T-cell (primary cell): ENCODE data around the gene PKHD1. TPM values are rescaled to one million over a fixed set of nuclear protein-coding genes. Genes with fewer than 3 reads are reported as not detected.

ENCODE experiments used
- ATAC-seq, 4 experiments: fragments of 200-7000 bp in 3 of 4; fragments of 150-1000 bp in 1 of 4; cut with Tn5 transposase; replicated peaks in 1 of 4; 1 replicate in 3 of 4; 2 replicates in 1 of 4; pipeline ENCODE4 v1.10.0; 2021; ENCODE audit warnings: moderate library complexity in 3 of 4, mild to moderate bottlenecking in 2 of 4, moderate number of reproducible peaks in 1 of 4
- CTCF ChIA-PET, 2 donors: fragments of 300-600 bp; sonication (Branson Sonifier 250); formaldehyde crosslinking; loops; one replicate each; lab custom pipeline; 2022; ENCODE audit warnings: antibody characterized with exemption in 2 of 2; lab: Charles Lee
- POLR2A ChIA-PET, 2 donors: fragments of 300-600 bp; sonication (Branson Sonifier 250); formaldehyde crosslinking; loops; one replicate each; lab custom pipeline; 2022; ENCODE audit warnings: antibody characterized with exemption in 2 of 2; lab: Charles Lee
- DNase-seq, 35 experiments: peaks; one replicate each; pipeline versions ENCODE4 v3.0.0 to v3.0.0-alpha.2; 2013 to 2023
- H3K27ac ChIP-seq: one replicate; pipeline ENCODE4 v1.5.1; 2013; ENCODE audit warnings: low read length
- H3K27me3 ChIP-seq, 2 experiments: replicated peaks in 1 of 2; 1 replicate in 1 of 2; 2 replicates in 1 of 2; pipeline versions ENCODE4 v1.6.1 to v1.7.0; 2013; ENCODE audit warnings: low read length in 1 of 2, mixed read lengths in 1 of 2; ENCODE audit not compliant: control insufficient read depth in 2 of 2, insufficient read depth in 2 of 2; ENCODE audit errors: extremely low read depth in 1 of 2
- H3K36me3 ChIP-seq, 2 donors: 1 replicate in 1 of 2; 2 replicates in 1 of 2; pipeline versions ENCODE4 v1.6.1 to v1.7.0; 2013; ENCODE audit warnings: low read length in 1 of 2; ENCODE audit not compliant: control insufficient read depth in 2 of 2, insufficient read depth in 1 of 2; ENCODE audit errors: extremely low read depth in 1 of 2
- H3K4me1 ChIP-seq, 2 experiments: 1 replicate in 1 of 2; 2 replicates in 1 of 2; pipeline versions ENCODE4 v1.6.1 to v1.7.0; 2013; ENCODE audit warnings: low read length in 2 of 2, mixed read lengths in 1 of 2; ENCODE audit not compliant: insufficient read depth in 2 of 2, control insufficient read depth in 1 of 2; ENCODE audit errors: extremely low read depth in 1 of 2
- H3K4me3 ChIP-seq, 2 donors: 1 replicate in 1 of 2; 2 replicates in 1 of 2; pipeline versions ENCODE4 v1.5.1 to v1.7.0; 2013; ENCODE audit warnings: mild to moderate bottlenecking in 2 of 2, low read length in 1 of 2, moderate library complexity in 1 of 2; ENCODE audit not compliant: control insufficient read depth in 1 of 2; ENCODE audit errors: extremely low read depth in 1 of 2
- H3K9me3 ChIP-seq: 2 replicates; pipeline ENCODE4 v1.7.0; 2013
- H3K27ac Mint-ChIP-seq, 2 donors: one replicate each; pipeline ENCODE4 v1.8.0; 2020 to 2021; ENCODE audit warnings: mild to moderate bottlenecking in 2 of 2, mixed read lengths in 2 of 2
- H3K27me3 Mint-ChIP-seq, 2 donors: one replicate each; pipeline ENCODE4 v1.8.0; 2021 to 2022; ENCODE audit warnings: mixed read lengths in 2 of 2
- H3K36me3 Mint-ChIP-seq: one replicate; pipeline ENCODE4 v1.8.0; 2021; ENCODE audit warnings: mixed read lengths
- H3K4me1 Mint-ChIP-seq, 3 donors: one replicate each; pipeline ENCODE4 v1.8.0; 2020 to 2022; ENCODE audit warnings: mixed read lengths in 3 of 3, mild to moderate bottlenecking in 1 of 3
- H3K4me3 Mint-ChIP-seq, 3 donors: one replicate each; pipeline ENCODE4 v1.8.0; 2020 to 2022; ENCODE audit warnings: mild to moderate bottlenecking in 3 of 3, mixed read lengths in 3 of 3, moderate library complexity in 3 of 3
- H3K9me3 Mint-ChIP-seq, 3 donors: one replicate each; pipeline ENCODE4 v1.8.0; 2020 to 2022; ENCODE audit warnings: mixed read lengths in 3 of 3
- WGBS: methylation state at CpG from one replicate; pipeline ENCODE4 v1.1.5; 2013; ENCODE audit warnings: missing lambda C conversion rate; ENCODE audit not compliant: insufficient coverage; 5-methylcytosine and 5-hydroxymethylcytosine counted together
- total RNA-seq, 35 experiments: library from RNA in 6 of 35; stranded (reverse) in 6 of 35; fragments of 120-200 nt in 1 of 35; gene quantifications; one replicate each; pipeline versions ENCODE4 v1.2.1 to v1.2.4 and lab custom pipeline; 2013 to 2026

Gene PKHD1
- total RNA-seq, 5 donors from 2014 or later (not counting 1 experiment from before 2014, with no cell fraction given) = 0.03 TPM; not detected in 3

- ChIA-PET CTCF (interaction anchor here in 1 of 2 donors (0.5 kb wide), 1 partner anchor 60 kb away, joined by 4 read pairs; no protein-coding TSS in a partner anchor), POLR2A (no interaction called here)
- peaks cover 0 to 8% (median 4%) of the 10 kb centered on the region in 3 donors for H3K9me3 Mint-ChIP-seq
- no peaks in the 10 kb centered on the region for H3K4me1 Mint-ChIP-seq
- Histone ChIP-seq H3K4me1 (no peaks in the 10 kb centered on the region), H3K9me3 (no peaks in the 10 kb centered on the region), H3K4me3 (no peak overlapping the region), H3K27me3 (no peaks in the 10 kb centered on the region), H3K27ac (no peak overlapping the region), H3K36me3 (no peaks in the 10 kb centered on the region)
- no peak overlapping the region for H3K27ac Mint-ChIP-seq
- no peaks in the 10 kb centered on the region for H3K36me3 Mint-ChIP-seq
- H3K27me3 Mint-ChIP-seq = no peaks in the 10 kb centered on the region
- no peak for ATAC-seq
- WGBS = 80% methylated on average over 1 of the region's 1 CpG
- DNase-seq = no peak
- H3K4me3 Mint-ChIP-seq = no peak overlapping the region
Observed at GRCh38 chr6:51616243-51616642, 471.2 kb downstream of the PKHD1 start.

- Histone ChIP-seq H3K27ac (no peak overlapping the region), H3K27me3 (no peaks in the 10 kb centered on the region), H3K9me3 (no peaks in the 10 kb centered on the region), H3K4me1 (no peaks in the 10 kb centered on the region), H3K36me3 (no peaks in the 10 kb centered on the region), H3K4me3 (no peak overlapping the region)
- Mint-ChIP-seq H3K36me3 (no peaks in the 10 kb centered on the region), H3K4me1 (no peaks in the 10 kb centered on the region), H3K9me3 (peaks cover 0 to 8% (median 4%) of the 10 kb centered on the region in 3 donors), H3K4me3 (no peak overlapping the region), H3K27ac (no peak overlapping the region), H3K27me3 (no peaks in the 10 kb centered on the region)
- CTCF ChIA-PET = no interaction called here
- POLR2A ChIA-PET = no interaction called here
- DNase-seq (no peak), ATAC-seq (no peak)
Observed at GRCh38 chr6:51614725-51615124, 472.7 kb downstream of the PKHD1 start.

- DNase-seq (no peak), ATAC-seq (no peak)
- no peaks in the 10 kb centered on the region for H3K36me3 Mint-ChIP-seq
- H3K27me3 Mint-ChIP-seq = no peaks in the 10 kb centered on the region
- H3K4me3 ChIP-seq = no peak overlapping the region
- H3K4me1 ChIP-seq = no peaks in the 10 kb centered on the region
- H3K9me3 Mint-ChIP-seq = peaks cover 0 to 8% (median 4%) of the 10 kb centered on the region in 3 donors
- CTCF ChIA-PET = no interaction called here
- POLR2A ChIA-PET = no interaction called here
- no peaks in the 10 kb centered on the region for H3K27me3 ChIP-seq
- H3K36me3 ChIP-seq = no peaks in the 10 kb centered on the region
- H3K27ac Mint-ChIP-seq = no peak overlapping the region
- no peaks in the 10 kb centered on the region for H3K9me3 ChIP-seq
- WGBS = no CpG with 5 or more reads among the region's 3 CpGs
- no peak overlapping the region for H3K27ac ChIP-seq
- H3K4me3 Mint-ChIP-seq = no peak overlapping the region
- no peaks in the 10 kb centered on the region for H3K4me1 Mint-ChIP-seq
Observed at GRCh38 chr6:51613558-51613957, 473.9 kb downstream of the PKHD1 start.

- CTCF ChIA-PET = no interaction called here
- no peaks in the 10 kb centered on the region for H3K9me3 ChIP-seq
- H3K27ac Mint-ChIP-seq = no peak overlapping the region
- DNase-seq (no peak), ATAC-seq (no peak)
- H3K4me3 Mint-ChIP-seq = no peak overlapping the region
- H3K4me1 Mint-ChIP-seq = no peaks in the 10 kb centered on the region
- no peaks in the 10 kb centered on the region for H3K27me3 Mint-ChIP-seq
- POLR2A ChIA-PET = no interaction called here
- H3K4me3 ChIP-seq = no peak overlapping the region
- peaks cover 8 to 12% (median 8%) of the 10 kb centered on the region in 3 donors for H3K9me3 Mint-ChIP-seq
- H3K27ac ChIP-seq = no peak overlapping the region
- H3K4me1 ChIP-seq = no peaks in the 10 kb centered on the region
- H3K27me3 ChIP-seq = no peaks in the 10 kb centered on the region
- 88% methylated on average over 2 of the region's 4 CpGs for WGBS
- H3K36me3 Mint-ChIP-seq = no peaks in the 10 kb centered on the region
- H3K36me3 ChIP-seq = no peaks in the 10 kb centered on the region
Observed at GRCh38 chr6:51608932-51609331, 478.5 kb downstream of the PKHD1 start.

GRCh38 chr6:51608383-51608782, 479.0 kb downstream of the PKHD1 start:
- ATAC-seq (no peak), DNase-seq (no peak)
- no peaks in the 10 kb centered on the region for H3K36me3 ChIP-seq
- H3K9me3 ChIP-seq = no peaks in the 10 kb centered on the region
- ChIA-PET POLR2A (no interaction called here), CTCF (no interaction called here)
- Mint-ChIP-seq H3K9me3 (peaks cover 8 to 12% (median 8%) of the 10 kb centered on the region in 3 donors), H3K4me1 (no peaks in the 10 kb centered on the region), H3K27me3 (no peaks in the 10 kb centered on the region), H3K4me3 (no peak overlapping the region), H3K36me3 (no peaks in the 10 kb centered on the region), H3K27ac (no peak overlapping the region)
- no CpG with 5 or more reads among the region's 3 CpGs for WGBS
- no peaks in the 10 kb centered on the region for H3K4me1 ChIP-seq
- H3K27ac ChIP-seq = no peak overlapping the region
- no peak overlapping the region for H3K4me3 ChIP-seq
- no peaks in the 10 kb centered on the region for H3K27me3 ChIP-seq

- ChIA-PET POLR2A (no interaction called here), CTCF (no interaction called here)
- Histone ChIP-seq H3K27me3 (no peaks in the 10 kb centered on the region), H3K4me3 (no peak overlapping the region), H3K27ac (no peak overlapping the region), H3K9me3 (no peaks in the 10 kb centered on the region), H3K4me1 (no peaks in the 10 kb centered on the region), H3K36me3 (no peaks in the 10 kb centered on the region)
- no peak overlapping the region for H3K27ac Mint-ChIP-seq
- H3K9me3 Mint-ChIP-seq = peaks cover 3 to 31% (median 8%) of the 10 kb centered on the region in 3 donors
- WGBS = no CpG with 5 or more reads among the region's 2 CpGs
- no peak overlapping the region for H3K4me3 Mint-ChIP-seq
- H3K27me3 Mint-ChIP-seq = no peaks in the 10 kb centered on the region
- H3K4me1 Mint-ChIP-seq = no peaks in the 10 kb centered on the region
- ATAC-seq = no peak
- DNase-seq = no peak
- H3K36me3 Mint-ChIP-seq = no peaks in the 10 kb centered on the region
Observed at GRCh38 chr6:51600514-51600913, 486.9 kb downstream of the PKHD1 start.

GRCh38 chr6:51598171-51598570, 489.2 kb downstream of the PKHD1 start:
- H3K4me1 ChIP-seq = no peaks in the 10 kb centered on the region
- ChIA-PET CTCF (no interaction called here), POLR2A (no interaction called here)
- 76% methylated on average over 15 of the region's 18 CpGs for WGBS
- Mint-ChIP-seq H3K27me3 (no peaks in the 10 kb centered on the region), H3K36me3 (no peaks in the 10 kb centered on the region), H3K4me3 (no peak overlapping the region), H3K27ac (no peak overlapping the region), H3K4me1 (no peaks in the 10 kb centered on the region), H3K9me3 (peaks cover 8 to 31% (median 14%) of the 10 kb centered on the region in 3 donors)
- no peak overlapping the region for H3K27ac ChIP-seq
- H3K27me3 ChIP-seq = no peaks in the 10 kb centered on the region
- H3K36me3 ChIP-seq = no peaks in the 10 kb centered on the region
- no peak for ATAC-seq
- H3K9me3 ChIP-seq = no peaks in the 10 kb centered on the region
- no peak for DNase-seq
- no peak overlapping the region for H3K4me3 ChIP-seq
